Adrenal gland (tissue), 5 donors: Measurements from ENCODE around the gene HNRNPUL1.

ENCODE experiments used
- POLR2A ChIP-seq, 2 donors: fragments of 450-650 bp; IDR thresholded peaks; one replicate each; pipeline ENCODE4 v1.6.1; 2017; ENCODE audit warnings: antibody characterized with exemption in 2 of 2, mild to moderate bottlenecking in 2 of 2, moderate library complexity in 1 of 2
- TF ChIP-seq, protein P1 (sequence below), 6 experiments: fragments of 450-650 bp in 4 of 6; fragments of 200-600 bp in 2 of 6; sonication (generic) in 1 of 6; IDR thresholded peaks; 1 replicate in 5 of 6; 2 replicates in 1 of 6; pipeline versions ENCODE4 v1.5.1 to v1.8.0; 2016 to 2021; ENCODE audit warnings: antibody characterized with exemption in 6 of 6, mild to moderate bottlenecking in 2 of 6, moderate library complexity in 1 of 6
- donor health status: DM: no; HTN: no; CAD: no.

DNA sequence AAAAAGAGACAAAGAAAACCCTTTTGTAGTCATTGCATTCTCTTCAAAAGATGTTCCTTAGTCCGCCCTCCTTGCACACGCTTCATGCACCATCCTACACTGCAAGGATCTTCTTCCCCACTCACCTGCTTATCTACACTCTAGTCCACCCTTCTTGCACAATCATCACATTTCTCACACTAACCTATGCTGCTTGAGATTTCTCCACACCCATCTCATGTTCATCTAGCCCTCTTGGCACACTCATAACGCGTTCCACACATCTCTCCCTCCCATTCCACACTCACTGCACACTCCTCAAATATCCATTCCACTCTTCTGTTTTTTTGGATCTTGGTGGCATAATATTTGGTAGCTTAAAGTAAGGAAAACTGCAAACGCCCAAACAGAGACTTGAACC, 22.3 kb upstream of the HNRNPUL1 start:
- TF ChIP-seq, protein P1, sequence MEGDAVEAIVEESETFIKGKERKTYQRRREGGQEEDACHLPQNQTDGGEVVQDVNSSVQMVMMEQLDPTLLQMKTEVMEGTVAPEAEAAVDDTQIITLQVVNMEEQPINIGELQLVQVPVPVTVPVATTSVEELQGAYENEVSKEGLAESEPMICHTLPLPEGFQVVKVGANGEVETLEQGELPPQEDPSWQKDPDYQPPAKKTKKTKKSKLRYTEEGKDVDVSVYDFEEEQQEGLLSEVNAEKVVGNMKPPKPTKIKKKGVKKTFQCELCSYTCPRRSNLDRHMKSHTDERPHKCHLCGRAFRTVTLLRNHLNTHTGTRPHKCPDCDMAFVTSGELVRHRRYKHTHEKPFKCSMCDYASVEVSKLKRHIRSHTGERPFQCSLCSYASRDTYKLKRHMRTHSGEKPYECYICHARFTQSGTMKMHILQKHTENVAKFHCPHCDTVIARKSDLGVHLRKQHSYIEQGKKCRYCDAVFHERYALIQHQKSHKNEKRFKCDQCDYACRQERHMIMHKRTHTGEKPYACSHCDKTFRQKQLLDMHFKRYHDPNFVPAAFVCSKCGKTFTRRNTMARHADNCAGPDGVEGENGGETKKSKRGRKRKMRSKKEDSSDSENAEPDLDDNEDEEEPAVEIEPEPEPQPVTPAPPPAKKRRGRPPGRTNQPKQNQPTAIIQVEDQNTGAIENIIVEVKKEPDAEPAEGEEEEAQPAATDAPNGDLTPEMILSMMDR (IDR thresholded peaks at IDR 0.05): no peak
- no peak for TF ChIP-seq POLR2A (IDR thresholded peaks at IDR 0.05)
